HG03060 (cell line): ENCODE results near the gene HIPK2.

Source experiments
- ATAC-seq: cut with Tn5 transposase; IDR thresholded peaks from one replicate; pipeline ENCODE4 v1.9.1; 2021; ENCODE audit warnings: low read depth, moderate number of reproducible peaks; ENCODE audit not compliant: unreplicated experiment

HIPK2 gene

GRCh38 chr7:139602143-139602722, 175.6 kb downstream of the HIPK2 start:
- no peak for ATAC-seq

- ATAC-seq: no peak
Measured at GRCh38 chr7:139601176-139601575, 176.6 kb downstream of the HIPK2 start.

GRCh38 chr7:139600306-139600705, 177.5 kb downstream of the HIPK2 start:
- ATAC-seq: no peak

- no peak for ATAC-seq
Measured at GRCh38 chr7:139598642-139599041, 179.2 kb downstream of the HIPK2 start.

GRCh38 chr7:139597028-139597427, 180.8 kb downstream of the HIPK2 start:
- no peak for ATAC-seq

GRCh38 chr7:139596626-139597025, 181.2 kb downstream of the HIPK2 start:
- ATAC-seq: no peak

GRCh38 chr7:139595806-139596205, 182.0 kb downstream of the HIPK2 start:
- ATAC-seq: no peak

- ATAC-seq: no peak
Measured at GRCh38 chr7:139594911-139595476, 182.8 kb downstream of the HIPK2 start.

GRCh38 chr7:139594090-139594489, 183.7 kb downstream of the HIPK2 start:
- ATAC-seq: no peak

GRCh38 chr7:139592801-139593461, 184.9 kb downstream of the HIPK2 start:
- ATAC-seq: no peak

- no peak for ATAC-seq
Measured at GRCh38 chr7:139591550-139592195, 186.1 kb downstream of the HIPK2 start.

GRCh38 chr7:139589474-139589873, 188.3 kb downstream of the HIPK2 start:
- ATAC-seq: no peak

GRCh38 chr7:139588632-139589031, 189.2 kb downstream of the HIPK2 start:
- ATAC-seq: no peak

- no peak for ATAC-seq
Measured at GRCh38 chr7:139587535-139587934, 190.3 kb downstream of the HIPK2 start.

- no peak for ATAC-seq
Measured at GRCh38 chr7:139586286-139586685, 191.5 kb downstream of the HIPK2 start.

GRCh38 chr7:139585042-139585441, 192.8 kb downstream of the HIPK2 start:
- ATAC-seq: no peak

- no peak for ATAC-seq
Measured at GRCh38 chr7:139583826-139584553, 193.8 kb downstream of the HIPK2 start.

- ATAC-seq: no peak
Measured at GRCh38 chr7:139582671-139583155, 195.1 kb downstream of the HIPK2 start.

- ATAC-seq: no peak
Measured at GRCh38 chr7:139582130-139582650, 195.6 kb downstream of the HIPK2 start.

GRCh38 chr7:139580435-139580834, 197.4 kb downstream of the HIPK2 start:
- no peak for ATAC-seq
